IMR-90 (cell line): ENCODE results near the gene FTO.

Experiments
- MAZ ChIP-seq: IDR thresholded peaks from 2 replicates; pipeline ENCODE4 v1.6.1; 2012; ENCODE audit warnings: low read depth, mild to moderate bottlenecking, low read length, improper control_type of control experiment, moderate library complexity, borderline replicate concordance
- POLR2A ChIP-seq: IDR thresholded peaks from 2 replicates; pipeline ENCODE4 v1.6.1; 2012; ENCODE audit warnings: mild to moderate bottlenecking, low read depth, low read length
- RAD21 ChIP-seq: IDR thresholded peaks from 2 replicates; pipeline ENCODE4 v1.6.1; 2012; ENCODE audit warnings: low read length, improper control_type of control experiment
- RCOR1 ChIP-seq: IDR thresholded peaks from 2 replicates; pipeline ENCODE4 v1.6.1; 2012; ENCODE audit warnings: mild to moderate bottlenecking, low read length, improper control_type of control experiment; ENCODE audit not compliant: insufficient replicate concordance
- TF ChIP-seq, protein P1 (sequence below): conservative IDR thresholded peaks from 2 replicates; pipeline ENCODE4 v1.5.1; 2012; ENCODE audit warnings: mild to moderate bottlenecking, low read depth, low read length, improper control_type of control experiment

DNA sequence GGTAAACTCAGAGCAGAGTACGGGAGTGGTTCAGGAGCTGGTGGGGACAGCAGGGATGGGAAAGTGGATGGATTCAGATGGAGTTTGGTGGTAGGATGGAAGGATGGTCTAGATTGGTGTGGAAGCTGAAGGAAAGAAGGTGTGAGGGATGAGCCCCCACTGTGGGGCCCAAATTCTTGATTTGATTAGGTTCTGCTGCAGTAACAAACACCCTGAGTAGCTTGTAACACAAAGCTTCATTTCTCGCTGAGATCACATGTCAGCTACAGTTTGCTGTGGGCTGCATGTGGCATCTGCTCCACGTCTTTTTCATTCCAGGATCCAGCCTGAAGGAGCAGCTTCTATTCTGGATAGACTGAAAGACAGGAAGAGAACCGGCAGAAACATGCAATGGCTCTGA is 438.8 kb downstream of the FTO start:
- TF ChIP-seq, protein P1, sequence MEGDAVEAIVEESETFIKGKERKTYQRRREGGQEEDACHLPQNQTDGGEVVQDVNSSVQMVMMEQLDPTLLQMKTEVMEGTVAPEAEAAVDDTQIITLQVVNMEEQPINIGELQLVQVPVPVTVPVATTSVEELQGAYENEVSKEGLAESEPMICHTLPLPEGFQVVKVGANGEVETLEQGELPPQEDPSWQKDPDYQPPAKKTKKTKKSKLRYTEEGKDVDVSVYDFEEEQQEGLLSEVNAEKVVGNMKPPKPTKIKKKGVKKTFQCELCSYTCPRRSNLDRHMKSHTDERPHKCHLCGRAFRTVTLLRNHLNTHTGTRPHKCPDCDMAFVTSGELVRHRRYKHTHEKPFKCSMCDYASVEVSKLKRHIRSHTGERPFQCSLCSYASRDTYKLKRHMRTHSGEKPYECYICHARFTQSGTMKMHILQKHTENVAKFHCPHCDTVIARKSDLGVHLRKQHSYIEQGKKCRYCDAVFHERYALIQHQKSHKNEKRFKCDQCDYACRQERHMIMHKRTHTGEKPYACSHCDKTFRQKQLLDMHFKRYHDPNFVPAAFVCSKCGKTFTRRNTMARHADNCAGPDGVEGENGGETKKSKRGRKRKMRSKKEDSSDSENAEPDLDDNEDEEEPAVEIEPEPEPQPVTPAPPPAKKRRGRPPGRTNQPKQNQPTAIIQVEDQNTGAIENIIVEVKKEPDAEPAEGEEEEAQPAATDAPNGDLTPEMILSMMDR = no peak
- no peak for TF ChIP-seq POLR2A
- TF ChIP-seq RAD21 = no peak
- no peak for TF ChIP-seq RCOR1
- TF ChIP-seq MAZ = no peak
